Measurements from ENCODE around the gene NUBPL. TPM values are rescaled to one million over a fixed set of nuclear protein-coding genes. Genes with fewer than 3 reads are reported as not detected.
A peak's percentile ranks its signal among the peaks of the same experiment; 100 is the strongest.

Gene NUBPL
- total RNA-seq, 1 donor from 2014 or later: 19.5 TPM

DNA sequence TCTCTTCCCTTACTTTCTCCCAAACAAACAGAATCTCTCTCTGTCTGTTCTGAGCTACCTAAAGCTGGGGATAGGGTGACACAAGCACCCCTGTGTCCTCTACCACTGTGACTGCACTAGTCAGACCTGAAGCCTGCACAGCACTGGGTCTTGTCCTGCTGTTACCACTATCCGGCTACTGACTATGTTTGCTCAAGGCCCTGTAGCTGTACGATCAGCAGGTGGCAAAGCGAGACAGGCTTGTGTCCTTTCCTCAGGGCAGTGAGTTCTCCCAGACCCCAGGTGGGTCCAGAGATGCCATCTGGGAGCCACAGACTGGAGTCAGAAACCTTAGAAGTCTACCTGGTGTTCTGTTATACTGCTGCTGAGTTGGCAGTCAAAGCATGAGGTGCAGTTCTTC lies 116.4 kb downstream of the NUBPL start:
- H3K4me1 Mint-ChIP-seq (ENCODE audit: low read depth): no peaks in the 10 kb centered on the region
- H3K9me3 Mint-ChIP-seq (ENCODE audit: low read depth): peaks cover 4% of the 10 kb centered on the region
- peaks cover 2% of the 10 kb centered on the region for H3K36me3 Mint-ChIP-seq (ENCODE audit: insufficient read depth)
- no peak overlapping the region for H3K4me3 Mint-ChIP-seq (ENCODE audit: low read depth)
- TF ChIP-seq CTCF (IDR thresholded peaks at IDR 0.05; ENCODE audit: unreplicated experiment): no peak
- H3K27ac Mint-ChIP-seq: no peak overlapping the region
- no peak for DNase-seq (ENCODE audit: low spot score, unreplicated experiment)
- H3K27me3 Mint-ChIP-seq: no peaks in the 10 kb centered on the region

DNA sequence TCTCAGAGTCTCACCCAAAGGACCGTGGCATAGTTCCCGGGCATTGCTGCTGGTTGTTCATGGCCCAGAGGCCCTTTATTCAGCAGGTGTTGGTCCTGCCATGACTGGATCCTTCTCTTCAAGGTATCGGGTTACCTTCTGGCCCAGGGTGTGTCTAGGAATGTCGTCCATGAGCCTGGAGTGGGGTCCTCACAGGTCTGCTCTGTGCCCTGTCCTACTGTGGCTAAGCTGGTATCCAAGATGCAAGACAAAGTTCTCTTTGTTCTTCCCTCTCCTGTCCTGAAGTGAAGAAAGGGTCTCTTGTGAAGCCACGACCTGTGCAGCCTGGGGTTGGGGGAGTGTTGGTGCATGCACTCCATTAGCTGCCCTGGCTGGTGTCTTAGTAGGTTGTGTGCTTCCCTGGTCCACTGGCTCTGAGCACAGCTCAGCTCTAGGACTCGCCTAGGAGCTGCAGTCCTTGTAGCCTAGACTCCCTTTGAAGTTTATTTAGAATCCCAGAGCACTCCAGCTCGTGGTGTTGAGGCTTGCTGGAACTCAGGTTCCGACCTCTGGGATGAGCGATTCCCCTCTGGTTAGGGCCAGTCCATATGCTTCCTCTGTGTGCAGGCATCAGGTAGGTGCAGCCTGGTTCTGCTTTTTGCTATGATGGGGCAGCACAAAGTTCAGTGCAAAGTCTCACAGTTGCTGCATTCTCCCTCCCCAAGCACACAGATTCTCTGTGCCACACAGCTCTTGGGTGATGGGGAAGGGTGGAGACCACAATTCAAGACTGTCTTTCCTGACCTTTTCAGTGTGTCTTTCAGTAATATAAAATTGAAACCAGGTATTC lies 117.4 kb downstream of the NUBPL start:
- DNase-seq (ENCODE audit: low spot score, unreplicated experiment): no peak
- Mint-ChIP-seq H3K27me3 (no peaks in the 10 kb centered on the region), H3K36me3 (ENCODE audit: insufficient read depth) (peaks cover 3% of the 10 kb centered on the region), H3K9me3 (ENCODE audit: low read depth) (peaks cover 9% of the 10 kb centered on the region), H3K4me3 (ENCODE audit: low read depth) (no peak overlapping the region), H3K4me1 (ENCODE audit: low read depth) (no peaks in the 10 kb centered on the region), H3K27ac (peak overlapping the region; percentile 46)
- no peak for TF ChIP-seq CTCF (IDR thresholded peaks at IDR 0.05; ENCODE audit: unreplicated experiment)

DNA sequence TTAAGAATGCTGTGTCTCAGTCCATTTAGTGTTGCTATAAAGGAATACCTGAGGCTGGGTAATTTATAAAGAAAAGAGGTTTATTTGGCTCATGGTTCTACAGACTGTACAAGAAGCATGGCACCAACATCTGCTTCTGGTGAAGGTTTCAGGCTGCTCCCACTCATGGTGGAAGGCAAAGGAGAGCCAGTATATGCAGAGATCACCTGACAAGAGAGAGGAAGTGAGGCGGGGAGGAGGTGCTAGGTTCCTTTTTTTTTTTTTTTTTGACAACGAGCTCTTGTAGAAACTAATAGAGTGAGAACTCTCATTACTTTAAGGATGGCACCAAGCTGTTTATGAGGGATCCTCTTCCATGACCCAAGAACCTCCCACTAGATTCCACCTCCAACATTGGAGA lies 121.6 kb downstream of the NUBPL start:
- DNase-seq (ENCODE audit: low spot score, unreplicated experiment): no peak
- TF ChIP-seq CTCF (IDR thresholded peaks at IDR 0.05; ENCODE audit: unreplicated experiment): no peak
- Mint-ChIP-seq H3K27ac (no peak overlapping the region), H3K36me3 (ENCODE audit: insufficient read depth) (peaks cover 1% of the 10 kb centered on the region), H3K27me3 (no peaks in the 10 kb centered on the region), H3K4me1 (ENCODE audit: low read depth) (no peaks in the 10 kb centered on the region), H3K9me3 (ENCODE audit: low read depth) (peaks cover 9% of the 10 kb centered on the region), H3K4me3 (ENCODE audit: low read depth) (no peak overlapping the region)

DNA sequence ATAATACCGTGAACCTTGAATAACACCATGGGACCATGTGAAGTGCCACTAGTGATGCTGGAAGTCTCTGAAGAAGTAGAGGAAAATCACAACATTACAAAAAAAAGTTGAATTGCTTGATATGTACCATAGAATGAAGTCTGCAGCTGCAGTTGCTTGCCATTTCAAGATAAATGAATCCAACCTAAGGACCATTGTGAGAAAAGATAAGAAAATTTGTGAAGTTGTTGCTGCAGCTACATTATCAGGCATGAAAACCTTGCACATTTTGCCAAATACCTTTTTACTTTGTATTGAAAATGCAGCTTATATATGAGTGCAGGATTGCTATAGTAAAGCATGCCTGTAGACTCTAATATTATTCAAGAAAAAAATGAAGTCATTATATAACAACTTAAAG lies 126.5 kb downstream of the NUBPL start:
- peaks cover 2% of the 10 kb centered on the region for H3K36me3 Mint-ChIP-seq (ENCODE audit: insufficient read depth)
- H3K9me3 Mint-ChIP-seq (ENCODE audit: low read depth): peaks cover 6% of the 10 kb centered on the region
- H3K27me3 Mint-ChIP-seq: no peaks in the 10 kb centered on the region
- H3K27ac Mint-ChIP-seq: no peak overlapping the region
- H3K4me3 Mint-ChIP-seq (ENCODE audit: low read depth): no peak overlapping the region
- no peaks in the 10 kb centered on the region for H3K4me1 Mint-ChIP-seq (ENCODE audit: low read depth)
- DNase-seq (ENCODE audit: low spot score, unreplicated experiment): no peak
- no peak for TF ChIP-seq CTCF (IDR thresholded peaks at IDR 0.05; ENCODE audit: unreplicated experiment)

GRCh38 chr14:31690056-31690455 lies 128.9 kb downstream of the NUBPL start:
- no peak for TF ChIP-seq CTCF (IDR thresholded peaks at IDR 0.05; ENCODE audit: unreplicated experiment)
- no peaks in the 10 kb centered on the region for H3K4me1 Mint-ChIP-seq (ENCODE audit: low read depth)
- peaks cover 1% of the 10 kb centered on the region for H3K36me3 Mint-ChIP-seq (ENCODE audit: insufficient read depth)
- no peaks in the 10 kb centered on the region for H3K9me3 Mint-ChIP-seq (ENCODE audit: low read depth)
- H3K27me3 Mint-ChIP-seq: no peaks in the 10 kb centered on the region
- H3K27ac Mint-ChIP-seq: no peak overlapping the region
- no peak overlapping the region for H3K4me3 Mint-ChIP-seq (ENCODE audit: low read depth)
- DNase-seq (ENCODE audit: low spot score, unreplicated experiment): no peak

Measured in progenitor cell of endocrine pancreas (in vitro differentiated cells).